DOHH2 (cell line): ENCODE results near the gene FYB1.

Experiments used
- EZH2phosphoT487 ChIP-seq: fragments of 200-600 bp; sonication (generic); IDR thresholded peaks from 2 replicates; pipeline ENCODE4 v1.6.1; 2017; ENCODE audit warnings: borderline replicate concordance, mild to moderate bottlenecking, antibody characterized with exemption, low read length, moderate library complexity, mixed read lengths
- TF ChIP-seq, protein P1 (sequence below): fragments of 200-600 bp; sonication (generic); IDR thresholded peaks from one replicate; pipeline ENCODE4 v1.5.1; 2014; ENCODE audit warnings: antibody characterized with exemption, mild to moderate bottlenecking, low read depth, low read length; ENCODE audit not compliant: poor library complexity, severe bottlenecking

- TF ChIP-seq, protein P1, sequence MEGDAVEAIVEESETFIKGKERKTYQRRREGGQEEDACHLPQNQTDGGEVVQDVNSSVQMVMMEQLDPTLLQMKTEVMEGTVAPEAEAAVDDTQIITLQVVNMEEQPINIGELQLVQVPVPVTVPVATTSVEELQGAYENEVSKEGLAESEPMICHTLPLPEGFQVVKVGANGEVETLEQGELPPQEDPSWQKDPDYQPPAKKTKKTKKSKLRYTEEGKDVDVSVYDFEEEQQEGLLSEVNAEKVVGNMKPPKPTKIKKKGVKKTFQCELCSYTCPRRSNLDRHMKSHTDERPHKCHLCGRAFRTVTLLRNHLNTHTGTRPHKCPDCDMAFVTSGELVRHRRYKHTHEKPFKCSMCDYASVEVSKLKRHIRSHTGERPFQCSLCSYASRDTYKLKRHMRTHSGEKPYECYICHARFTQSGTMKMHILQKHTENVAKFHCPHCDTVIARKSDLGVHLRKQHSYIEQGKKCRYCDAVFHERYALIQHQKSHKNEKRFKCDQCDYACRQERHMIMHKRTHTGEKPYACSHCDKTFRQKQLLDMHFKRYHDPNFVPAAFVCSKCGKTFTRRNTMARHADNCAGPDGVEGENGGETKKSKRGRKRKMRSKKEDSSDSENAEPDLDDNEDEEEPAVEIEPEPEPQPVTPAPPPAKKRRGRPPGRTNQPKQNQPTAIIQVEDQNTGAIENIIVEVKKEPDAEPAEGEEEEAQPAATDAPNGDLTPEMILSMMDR, result no peak
- TF ChIP-seq EZH2phosphoT487, result no peak
Observed at GRCh38 chr5:39249069-39249468, 29.7 kb upstream of the FYB1 start.
